ENCODE results near the gene MUC12.

GRCh38 chr7:101017064-101017777 is 47.9 kb downstream of the MUC12 start:
- no peak for TF ChIP-seq CTCF (IDR thresholded peaks at IDR 0.05)
- TF ChIP-seq EP300 (IDR thresholded peaks at IDR 0.05): no peak
